ENCODE data around the gene NEIL3.

The NEIL3 gene

DNA sequence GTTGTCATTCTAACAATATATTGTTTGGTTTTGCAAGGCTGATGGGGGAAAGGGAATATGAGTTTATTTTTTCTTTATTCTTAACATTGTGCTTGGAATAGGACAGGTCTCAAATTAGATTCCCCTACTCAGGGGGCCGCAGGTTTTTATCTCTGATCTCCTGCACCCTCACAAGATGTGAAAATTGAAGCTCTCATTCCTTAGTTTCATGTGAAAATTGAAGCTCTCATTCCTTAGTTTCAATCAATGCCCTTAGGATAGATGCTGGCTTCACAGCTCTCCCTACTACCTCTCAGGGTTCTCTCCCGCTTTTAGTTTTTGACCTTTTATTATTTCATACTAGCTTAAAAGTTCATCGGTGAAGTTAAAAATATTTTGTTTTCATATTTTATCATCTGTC lies 12.0 kb downstream of the NEIL3 start:
- H3K4me3 ChIP-seq (IDR thresholded peaks at IDR 0.05; ENCODE audit: insufficient read depth, low read depth, low read length), result no peak overlapping the region
- H3K27ac ChIP-seq, result no peak overlapping the region
- TF ChIP-seq, protein P1, sequence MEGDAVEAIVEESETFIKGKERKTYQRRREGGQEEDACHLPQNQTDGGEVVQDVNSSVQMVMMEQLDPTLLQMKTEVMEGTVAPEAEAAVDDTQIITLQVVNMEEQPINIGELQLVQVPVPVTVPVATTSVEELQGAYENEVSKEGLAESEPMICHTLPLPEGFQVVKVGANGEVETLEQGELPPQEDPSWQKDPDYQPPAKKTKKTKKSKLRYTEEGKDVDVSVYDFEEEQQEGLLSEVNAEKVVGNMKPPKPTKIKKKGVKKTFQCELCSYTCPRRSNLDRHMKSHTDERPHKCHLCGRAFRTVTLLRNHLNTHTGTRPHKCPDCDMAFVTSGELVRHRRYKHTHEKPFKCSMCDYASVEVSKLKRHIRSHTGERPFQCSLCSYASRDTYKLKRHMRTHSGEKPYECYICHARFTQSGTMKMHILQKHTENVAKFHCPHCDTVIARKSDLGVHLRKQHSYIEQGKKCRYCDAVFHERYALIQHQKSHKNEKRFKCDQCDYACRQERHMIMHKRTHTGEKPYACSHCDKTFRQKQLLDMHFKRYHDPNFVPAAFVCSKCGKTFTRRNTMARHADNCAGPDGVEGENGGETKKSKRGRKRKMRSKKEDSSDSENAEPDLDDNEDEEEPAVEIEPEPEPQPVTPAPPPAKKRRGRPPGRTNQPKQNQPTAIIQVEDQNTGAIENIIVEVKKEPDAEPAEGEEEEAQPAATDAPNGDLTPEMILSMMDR (conservative IDR thresholded peaks at IDR 0.05; ENCODE audit: low read depth, low read length), result no peak
- peaks cover 88% of the 10 kb centered on the region for H3K79me2 ChIP-seq (ENCODE audit: insufficient read depth, low read depth)
- H4K20me1 ChIP-seq (ENCODE audit: insufficient read depth), result no peaks in the 10 kb centered on the region
- H3K36me3 ChIP-seq (ENCODE audit: insufficient read depth), result peaks cover 10% of the 10 kb centered on the region; the same call in 1 of the 2 replicates
- H3K4me1 ChIP-seq (ENCODE audit: low read depth, poor library complexity, severe bottlenecking), result peaks cover 17% of the 10 kb centered on the region
- H3K9ac ChIP-seq, result no peak overlapping the region
- H3K27me3 ChIP-seq (ENCODE audit: insufficient read depth, low read depth), result no peaks in the 10 kb centered on the region
- H3K4me2 ChIP-seq, result no peak overlapping the region
- H2AFZ ChIP-seq (ENCODE audit: low read depth), result no peak overlapping the region

DNA sequence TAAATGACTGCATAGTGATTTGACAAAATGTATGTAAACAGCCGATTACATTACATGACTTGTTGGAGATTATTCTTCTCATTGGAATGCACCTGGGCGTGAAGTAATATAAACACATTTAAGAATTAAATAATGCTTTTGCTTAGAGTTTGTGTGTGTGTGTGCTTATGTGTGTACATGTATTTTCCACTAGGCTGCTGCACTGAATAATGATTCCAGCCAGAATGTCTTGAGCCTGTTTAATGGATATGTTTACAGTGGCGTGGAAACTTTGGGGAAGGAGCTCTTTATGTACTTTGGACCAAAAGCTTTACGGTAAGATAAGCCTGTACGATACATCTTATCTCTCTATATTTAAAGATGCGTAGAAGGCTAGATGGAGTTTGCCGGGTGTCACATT lies 12.6 kb downstream of the NEIL3 start:
- H3K4me2 ChIP-seq, result no peak overlapping the region
- H2AFZ ChIP-seq (ENCODE audit: low read depth), result no peak overlapping the region
- no peaks in the 10 kb centered on the region for H3K27me3 ChIP-seq (ENCODE audit: insufficient read depth, low read depth)
- TF ChIP-seq, protein P1 (conservative IDR thresholded peaks at IDR 0.05; ENCODE audit: low read depth, low read length), result no peak
- H3K4me3 ChIP-seq (IDR thresholded peaks at IDR 0.05; ENCODE audit: insufficient read depth, low read depth, low read length), result no peak overlapping the region
- no peaks in the 10 kb centered on the region for H4K20me1 ChIP-seq (ENCODE audit: insufficient read depth)
- H3K79me2 ChIP-seq (ENCODE audit: insufficient read depth, low read depth), result peaks cover 90% of the 10 kb centered on the region
- H3K36me3 ChIP-seq (ENCODE audit: insufficient read depth), result peaks cover 10% of the 10 kb centered on the region; the same call in 1 of the 2 replicates
- no peak overlapping the region for H3K27ac ChIP-seq
- H3K4me1 ChIP-seq (ENCODE audit: low read depth, poor library complexity, severe bottlenecking), result peaks cover 17% of the 10 kb centered on the region
- no peak overlapping the region for H3K9ac ChIP-seq

DNA sequence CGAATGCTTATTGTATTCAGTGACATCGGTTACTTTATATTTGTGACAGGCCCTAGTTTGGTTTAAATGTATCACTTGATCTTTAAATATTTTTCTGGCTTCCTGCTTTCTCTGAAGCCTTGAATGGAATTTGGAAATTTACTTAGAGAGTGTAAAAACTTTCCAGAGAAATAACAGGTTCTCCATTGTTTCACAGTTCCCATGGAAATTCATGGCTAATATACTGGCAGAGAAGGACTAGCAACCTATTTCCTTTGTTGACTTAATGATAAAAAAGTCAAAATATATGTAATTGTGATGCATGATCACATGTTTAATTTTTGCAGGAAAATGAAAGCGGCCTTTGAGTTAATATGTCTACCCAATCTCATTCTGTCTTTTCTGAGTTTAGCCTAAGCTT lies 13.2 kb downstream of the NEIL3 start:
- Histone ChIP-seq H3K4me1 (ENCODE audit: low read depth, poor library complexity, severe bottlenecking) (peaks cover 17% of the 10 kb centered on the region), H3K9ac (no peak overlapping the region), H4K20me1 (ENCODE audit: insufficient read depth) (no peaks in the 10 kb centered on the region), H3K4me2 (no peak overlapping the region), H3K4me3 (IDR thresholded peaks at IDR 0.05; ENCODE audit: insufficient read depth, low read depth, low read length) (no peak overlapping the region), H3K79me2 (ENCODE audit: insufficient read depth, low read depth) (peaks cover 92% of the 10 kb centered on the region), H3K27ac (no peak overlapping the region), H3K27me3 (ENCODE audit: insufficient read depth, low read depth) (no peaks in the 10 kb centered on the region), H3K36me3 (ENCODE audit: insufficient read depth) (peaks cover 10% of the 10 kb centered on the region; the same call in 1 of the 2 replicates), H2AFZ (ENCODE audit: low read depth) (no peak overlapping the region)
- TF ChIP-seq, protein P1 (conservative IDR thresholded peaks at IDR 0.05; ENCODE audit: low read depth, low read length), result no peak

DNA sequence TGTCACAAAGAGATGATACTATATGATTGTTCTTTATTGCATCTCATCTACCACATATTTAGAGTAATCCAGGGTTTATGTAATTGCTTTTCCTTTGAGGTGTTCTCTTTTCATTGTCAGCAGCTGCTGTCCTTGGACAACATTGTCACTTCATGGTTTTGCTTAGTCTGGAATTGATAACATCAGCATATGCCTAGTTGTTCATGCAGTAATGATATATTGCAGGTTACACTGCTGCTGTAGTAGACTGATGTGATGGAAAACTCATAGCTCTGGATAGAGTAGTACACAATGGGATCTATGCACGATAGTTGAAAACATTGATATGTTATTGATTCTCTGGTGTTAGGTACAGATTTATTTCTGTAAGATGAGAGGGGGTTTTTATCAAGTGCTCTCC lies 13.7 kb downstream of the NEIL3 start:
- H3K79me2 ChIP-seq (ENCODE audit: insufficient read depth, low read depth), result peaks cover 92% of the 10 kb centered on the region
- no peak overlapping the region for H3K27ac ChIP-seq
- peaks cover 10% of the 10 kb centered on the region; the same call in 1 of the 2 replicates for H3K36me3 ChIP-seq (ENCODE audit: insufficient read depth)
- H2AFZ ChIP-seq (ENCODE audit: low read depth), result no peak overlapping the region
- H3K4me3 ChIP-seq (IDR thresholded peaks at IDR 0.05; ENCODE audit: insufficient read depth, low read depth, low read length), result no peak overlapping the region
- no peak overlapping the region for H3K4me2 ChIP-seq
- no peak overlapping the region for H3K9ac ChIP-seq
- H4K20me1 ChIP-seq (ENCODE audit: insufficient read depth), result no peaks in the 10 kb centered on the region
- TF ChIP-seq, protein P1 (conservative IDR thresholded peaks at IDR 0.05; ENCODE audit: low read depth, low read length), result no peak
- peaks cover 17% of the 10 kb centered on the region for H3K4me1 ChIP-seq (ENCODE audit: low read depth, poor library complexity, severe bottlenecking)
- H3K27me3 ChIP-seq (ENCODE audit: insufficient read depth, low read depth), result no peaks in the 10 kb centered on the region
